ENCODE measurements around the gene ATP6V1D.
"Not testable (repeated sequence)": the region's sequence is repeated elsewhere in the genome, so short reads cannot be mapped to it uniquely, and the experiment has no call there.

Gene ATP6V1D

GRCh38 chr14:67359775-67360469, at the start of gene ATP6V1D, which contains the start of gene EIF2S1:
ATP6V1D (minus strand) TSS chr14:67359804; CDS start chr14:67359698, 106 bp downstream.
EIF2S1 (plus strand) TSS chr14:67360328; CDS start chr14:67364768, 4,440 bp downstream.
- peak; percentile 100 for DNase-seq

DNA sequence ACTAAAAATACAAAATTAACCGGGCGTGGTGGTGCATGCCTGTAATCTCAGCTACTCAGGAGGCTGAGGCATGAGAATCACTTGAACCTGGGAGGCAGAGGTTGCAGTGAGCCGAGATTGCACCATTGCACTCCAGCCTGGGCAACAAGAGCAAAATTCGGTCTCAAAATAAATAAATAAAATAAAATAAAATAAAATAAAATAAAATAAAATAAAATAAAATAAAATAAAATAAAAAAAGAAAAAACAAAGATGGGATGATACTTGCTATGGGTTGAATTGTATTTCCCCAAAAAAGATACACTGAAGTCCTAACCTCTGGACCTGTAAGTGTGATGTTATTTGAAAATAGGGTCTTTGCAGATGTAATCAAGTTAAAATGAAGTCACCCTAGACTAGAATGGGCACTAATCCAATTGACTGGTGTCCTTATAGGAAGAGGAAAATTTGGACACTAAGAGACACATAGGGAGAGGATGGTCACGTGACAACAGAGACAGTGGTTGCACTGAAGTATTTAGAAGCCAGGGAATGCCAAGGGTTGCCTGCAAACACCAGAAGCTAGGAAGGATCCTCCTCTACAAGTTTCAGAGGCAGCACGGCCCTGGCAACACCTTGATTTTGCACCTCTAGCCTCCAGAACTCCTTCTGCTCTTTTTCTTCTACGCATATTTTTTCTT, 48.7 kb upstream of the ATP6V1D start:
- DNase-seq, result not testable (repeated sequence)

DNA sequence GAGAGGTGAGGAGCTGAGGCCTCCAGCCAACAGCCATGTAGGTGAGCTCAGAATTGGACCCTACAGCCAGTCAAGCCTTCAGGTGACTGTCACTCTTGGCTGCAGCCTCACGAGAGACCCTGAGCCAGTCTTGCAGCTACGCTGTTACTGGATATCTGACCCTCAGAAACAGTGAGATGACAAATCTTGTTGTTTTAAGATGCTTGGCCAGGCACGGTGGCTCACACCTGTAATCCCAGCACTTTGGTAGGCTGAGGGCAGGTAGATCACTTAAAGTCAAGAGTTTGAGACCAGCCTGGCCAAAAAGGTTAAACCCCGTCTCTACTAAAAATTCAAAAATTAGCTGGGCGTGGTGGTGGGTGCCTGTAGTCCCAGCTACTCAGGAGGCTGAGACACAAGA, 46.2 kb upstream of the ATP6V1D start:
- no peak for DNase-seq

GRCh38 chr14:67400434-67400833, 40.8 kb upstream of the ATP6V1D start:
- DNase-seq, result no peak

GRCh38 chr14:67397536-67397935, 37.9 kb upstream of the ATP6V1D start:
- no peak for DNase-seq

- no peak for DNase-seq
These were observed 36.9 kb upstream of the ATP6V1D start for GRCh38 chr14:67396381-67396970.

DNA sequence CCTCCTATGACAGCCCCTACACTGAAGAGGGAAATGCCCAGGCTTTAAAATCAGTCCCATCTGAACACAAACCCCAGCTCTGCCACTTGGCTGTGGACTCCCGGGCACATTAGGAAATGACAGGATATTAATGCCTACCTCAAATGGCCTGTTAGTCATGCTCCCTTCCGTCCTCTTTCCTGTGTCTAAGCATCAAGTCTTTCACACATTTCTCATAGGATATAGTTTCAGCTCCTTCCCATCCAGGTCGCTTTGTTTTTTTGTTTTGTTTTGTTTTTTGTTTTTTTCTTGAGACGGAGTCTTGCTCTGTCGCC, 36.2 kb upstream of the ATP6V1D start:
- no peak for DNase-seq

GRCh38 chr14:67395086-67395875, 35.7 kb upstream of the ATP6V1D start:
- DNase-seq, result no peak

GRCh38 chr14:67393689-67394088, 34.1 kb upstream of the ATP6V1D start:
- DNase-seq, result no peak

GRCh38 chr14:67392800-67393199, 33.2 kb upstream of the ATP6V1D start:
- no peak for DNase-seq

DNA sequence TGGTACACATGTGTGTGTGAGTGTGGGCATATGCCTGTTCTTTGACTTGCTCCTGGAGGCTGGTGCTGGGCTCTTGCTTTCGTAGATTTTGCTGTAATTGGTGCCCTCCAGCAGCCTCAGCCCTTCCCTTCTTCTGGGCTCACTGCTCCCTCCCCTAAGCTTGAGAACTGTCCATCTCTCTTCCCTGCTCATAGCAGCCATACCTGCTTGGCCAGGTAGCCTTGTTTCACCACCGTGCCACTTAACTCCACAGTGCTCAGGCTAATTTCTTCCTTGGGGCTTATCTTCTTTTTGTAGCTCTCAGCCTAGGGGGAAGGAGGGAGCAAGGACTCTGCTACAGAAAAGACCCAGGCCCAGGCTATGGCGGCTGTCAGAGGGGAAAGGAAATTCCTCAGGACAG, 32.5 kb upstream of the ATP6V1D start:
- no peak for DNase-seq

GRCh38 chr14:67391268-67391667, 31.7 kb upstream of the ATP6V1D start:
- no peak for DNase-seq

- peak; percentile 26 for DNase-seq
These were observed 30.4 kb upstream of the ATP6V1D start for GRCh38 chr14:67389811-67390534.

DNA sequence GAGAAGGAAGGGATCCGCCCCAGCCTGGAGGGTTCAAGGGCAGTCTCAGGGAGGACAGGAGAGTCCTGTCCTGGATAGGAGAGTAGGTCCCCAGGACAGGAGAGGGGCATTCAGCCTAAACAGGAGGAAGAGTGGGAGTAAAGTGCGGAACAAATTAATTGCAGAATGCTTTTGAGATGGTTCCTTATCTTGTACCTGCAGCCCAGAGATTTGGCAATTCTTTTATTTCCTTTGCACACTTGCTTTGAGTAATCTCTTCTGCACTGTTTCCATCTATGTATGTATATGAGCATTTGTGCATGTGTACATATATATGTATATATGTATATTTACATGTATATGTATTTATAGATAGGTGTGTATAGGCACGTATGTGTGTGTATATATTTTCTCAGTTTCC, 29.7 kb upstream of the ATP6V1D start:
- no peak for DNase-seq

DNA sequence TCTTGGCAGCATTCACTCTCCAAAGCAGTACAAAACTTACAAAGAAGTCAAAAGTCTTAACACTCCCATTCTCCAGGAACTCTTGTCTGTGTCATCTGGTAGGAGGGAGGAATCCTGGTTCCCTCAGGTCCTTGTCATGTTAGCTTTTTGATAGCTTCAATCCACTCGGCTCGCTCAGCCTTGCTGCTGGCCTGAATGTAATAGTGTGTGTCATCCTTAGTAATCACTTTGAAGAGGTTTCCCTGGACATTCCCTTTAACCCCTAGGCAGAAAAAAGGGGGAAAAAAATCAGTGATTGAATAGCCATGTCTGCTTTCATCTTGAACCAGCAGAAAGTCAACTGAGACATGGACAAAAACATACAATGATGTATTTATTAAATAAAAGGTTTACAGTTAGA, 27.6 kb upstream of the ATP6V1D start:
- no peak for DNase-seq

GRCh38 chr14:67385618-67386017, 26.0 kb upstream of the ATP6V1D start:
- DNase-seq, result no peak

DNA sequence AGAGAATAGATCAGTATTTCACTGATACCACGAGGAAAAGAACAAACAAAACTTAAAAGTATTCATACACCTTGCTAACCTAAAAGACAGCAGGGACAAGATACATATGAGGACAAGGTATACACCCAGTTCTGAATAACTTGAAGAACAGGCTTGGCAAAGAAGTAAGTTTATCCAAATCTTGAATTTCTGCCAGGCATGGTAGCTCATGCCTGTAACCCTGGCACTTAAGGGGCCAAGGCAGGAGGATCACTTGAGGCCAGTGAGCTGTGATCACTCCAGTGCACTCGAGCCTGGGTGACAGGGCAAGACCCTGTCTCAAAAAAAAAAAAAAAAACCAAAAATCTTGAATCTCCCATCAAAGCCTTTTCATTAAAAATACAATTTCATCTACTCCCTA, 25.5 kb upstream of the ATP6V1D start:
- DNase-seq, result no peak

DNA sequence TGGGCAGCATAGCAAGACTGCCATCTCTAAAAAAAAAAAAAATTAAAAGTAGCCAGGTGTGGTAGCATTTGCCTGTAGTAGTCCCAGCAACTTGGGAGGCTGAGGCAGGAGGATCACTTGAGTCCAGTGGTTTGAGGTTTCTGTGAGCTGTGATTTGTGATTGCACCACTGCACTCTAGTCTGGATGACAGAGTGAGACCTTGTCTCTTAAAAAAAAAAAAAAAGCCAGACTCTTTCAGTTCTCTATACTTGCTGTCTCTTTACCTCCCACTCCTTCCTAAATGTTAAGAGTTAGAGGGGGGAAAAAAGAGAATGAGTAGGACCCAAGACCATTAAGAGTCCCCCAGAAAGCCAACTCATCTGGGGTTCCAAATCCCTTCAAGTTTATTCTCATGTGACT, 18.3 kb upstream of the ATP6V1D start:
- peak; percentile 36 for DNase-seq

DNA sequence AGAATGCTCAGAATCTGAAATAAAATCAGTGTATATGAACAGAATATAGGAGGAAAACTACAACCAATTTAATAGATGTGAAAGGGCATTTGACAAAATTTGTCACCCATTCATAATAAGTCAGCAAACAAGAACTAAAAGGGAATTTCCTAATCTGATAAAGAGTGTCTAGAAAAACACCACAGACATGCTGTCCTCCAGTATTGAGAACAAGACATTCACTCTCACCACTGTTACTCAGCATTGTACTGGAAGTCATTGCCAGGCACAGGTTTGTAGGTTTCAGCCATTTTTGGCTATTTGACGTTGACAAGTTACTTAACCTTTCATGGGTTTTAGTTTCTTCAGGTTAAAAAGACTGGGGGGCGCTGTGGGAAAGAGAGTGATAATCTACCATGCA, 13.7 kb upstream of the ATP6V1D start:
- no peak for DNase-seq

GRCh38 chr14:67372833-67373232, 13.2 kb upstream of the ATP6V1D start:
- no peak for DNase-seq

DNA sequence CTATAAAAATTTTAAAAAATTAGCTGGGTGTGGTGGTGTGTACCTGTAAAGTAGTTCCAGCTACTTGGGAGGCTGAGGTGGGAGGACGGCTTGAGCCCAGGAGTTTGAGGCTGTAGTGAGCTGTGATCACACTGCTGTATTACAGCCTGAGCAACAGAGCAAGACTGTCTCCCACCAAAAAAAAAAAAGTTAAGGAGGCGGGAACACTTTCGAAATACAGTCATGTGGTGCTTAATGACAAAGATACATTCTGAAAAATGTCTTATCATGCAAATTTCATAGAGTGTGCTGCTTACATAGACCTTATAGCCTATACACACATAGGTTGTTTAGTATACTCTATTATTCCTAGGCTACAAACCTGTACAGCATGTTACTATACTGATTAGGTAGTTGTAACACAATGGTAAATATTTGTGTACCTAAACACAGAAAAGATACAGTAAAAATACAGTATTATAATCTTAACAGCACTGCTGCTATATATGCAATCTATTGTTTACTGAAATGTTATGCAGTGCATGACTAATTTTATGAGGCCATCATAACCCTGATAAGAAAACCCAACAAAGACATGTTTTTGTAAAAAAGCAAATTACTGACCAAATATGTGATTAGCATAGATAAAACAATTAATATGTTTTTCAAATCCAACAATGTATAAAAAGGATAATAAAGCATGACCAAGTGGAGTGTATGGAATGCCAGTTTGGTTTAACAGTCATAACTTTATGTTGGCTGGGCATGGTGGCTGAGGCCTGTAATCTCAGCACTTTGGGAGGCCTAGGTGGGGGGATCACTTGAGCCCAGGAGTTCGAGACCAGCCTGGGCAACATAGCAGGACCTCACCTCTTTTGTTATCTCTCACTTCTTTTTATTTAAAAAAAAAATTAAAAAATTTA, 11.9 kb upstream of the ATP6V1D start:
- peak; percentile 39 for DNase-seq

DNA sequence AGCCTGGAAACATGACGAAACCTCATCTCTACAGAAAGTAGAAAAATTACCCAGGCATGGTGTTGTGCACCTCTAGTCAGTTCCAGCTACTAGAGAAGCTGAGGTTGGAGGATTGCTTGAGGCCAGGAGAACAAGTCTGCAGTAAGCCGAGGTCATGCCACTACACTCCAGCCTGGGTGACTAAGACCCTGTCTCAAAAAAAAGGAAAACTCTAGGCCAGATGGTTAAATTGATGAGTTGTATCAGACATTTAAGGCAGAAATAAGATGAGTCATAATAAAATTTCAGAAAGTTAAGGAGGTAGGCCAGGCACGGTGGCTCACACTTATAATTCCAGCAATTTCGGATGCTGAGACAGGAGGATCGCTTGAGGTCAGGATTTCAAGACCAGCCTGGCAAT, 11.2 kb upstream of the ATP6V1D start:
- no peak for DNase-seq

All from suppressor macrophage treated with lipopolysaccharide for 4 hours (primary cell).